Endothelial cell of umbilical vein (primary cell): ENCODE measurements around the gene DHRS1. TPM values are rescaled to one million over a fixed set of nuclear protein-coding genes. Genes with fewer than 3 reads are reported as not detected.
A peak's percentile ranks its signal among the peaks of the same experiment; 100 is the strongest.

Experiments
- BruUV-seq: library from RNA; stranded (reverse); fragments of 400-500 nt; replicated peaks from 2 replicates; lab custom pipeline; 2021; lab: Mats Ljungman, UMichigan
- CTCF ChIA-PET: fragments of 300-600, 350-600 bp; sonication (Branson Sonifier 250); formaldehyde crosslinking; loops from one replicate; lab custom pipeline; 2021; ENCODE audit warnings: antibody characterized with exemption, inconsistent platforms; lab: Charles Lee
- POLR2A ChIA-PET: fragments of 300-600, 350-600 bp; sonication (Branson Sonifier 250); formaldehyde crosslinking; loops from one replicate; lab custom pipeline; 2021; ENCODE audit warnings: antibody characterized with exemption, inconsistent platforms; lab: Charles Lee
- DNase-seq: peaks from one replicate; pipeline ENCODE4 v3.0.0-alpha.2; 2011; ENCODE audit warnings: low read depth, low spot score
- FAIRE-seq: peaks from 2 replicates; lab custom pipeline; 2011; peaks lifted over from hg19 to GRCh38; lab: Jason Lieb, UNC
- H2AFZ ChIP-seq: 2 replicates; pipeline ENCODE4 v1.6.0; 2012; ENCODE audit warnings: low read depth, low read length, control low read depth, inconsistent platforms
- H3K27ac ChIP-seq: 2 replicates; pipeline ENCODE4 v1.5.1; 2011; ENCODE audit warnings: low read depth, mild to moderate bottlenecking, control low read depth, low read length, moderate library complexity; ENCODE audit not compliant: insufficient read depth
- H3K27me3 ChIP-seq, 2 experiments: 2 replicates each; pipeline versions ENCODE4 v1.6.0 to v1.6.1; 2011; ENCODE audit warnings: low read length in 2 of 2, mixed read lengths in 1 of 2; ENCODE audit not compliant: control insufficient read depth in 2 of 2, insufficient read depth in 2 of 2
- H3K36me3 ChIP-seq, 2 experiments: 2 replicates in 1 of 2; 3 replicates in 1 of 2; pipeline ENCODE4 v1.5.1; 2011; ENCODE audit warnings: low read length in 2 of 2, mild to moderate bottlenecking in 1 of 2, moderate library complexity in 1 of 2; ENCODE audit not compliant: control insufficient read depth in 2 of 2, insufficient read depth in 2 of 2; ENCODE audit errors: extremely low read depth in 1 of 2
- H3K4me1 ChIP-seq: 3 replicates; pipeline ENCODE4 v1.5.1; 2011; ENCODE audit warnings: mild to moderate bottlenecking, low read length; ENCODE audit not compliant: control insufficient read depth, insufficient read depth; ENCODE audit errors: extremely low read depth
- H3K4me2 ChIP-seq: 2 replicates; pipeline ENCODE4 v1.6.1; 2011; ENCODE audit warnings: low read length, control low read depth, mixed read lengths; ENCODE audit not compliant: insufficient read depth
- H3K4me3 ChIP-seq, 3 experiments: fragments of 200-600 bp in 1 of 3; sonication (generic), shearing (Covaris generic) in 1 of 3; replicated peaks in 1 of 3; 2 replicates each; pipeline ENCODE4 v1.5.1; 2011 to 2016; ENCODE audit warnings: control low read depth in 3 of 3, low read length in 3 of 3, mild to moderate bottlenecking in 2 of 3, inconsistent platforms in 1 of 3, low read depth in 1 of 3, moderate library complexity in 1 of 3; ENCODE audit not compliant: insufficient read depth in 1 of 3
- H3K79me2 ChIP-seq: 2 replicates; pipeline ENCODE4 v1.6.0; 2012; ENCODE audit warnings: low read length, inconsistent platforms; ENCODE audit not compliant: control insufficient read depth, insufficient read depth
- H3K9ac ChIP-seq: replicated peaks from 2 replicates; pipeline ENCODE3; 2011; ENCODE audit warnings: low read length, control low read depth; ENCODE audit not compliant: insufficient read depth; ENCODE audit errors: extremely low read depth
- H3K9me1 ChIP-seq: replicated peaks from 3 replicates; pipeline ENCODE4 v1.6.0; 2011; ENCODE audit warnings: mild to moderate bottlenecking, low read length; ENCODE audit not compliant: control insufficient read depth, insufficient read depth; ENCODE audit errors: extremely low read depth
- H3K9me3 ChIP-seq: replicated peaks from 2 replicates; pipeline ENCODE4 v1.5.1; 2012; ENCODE audit warnings: low read length, inconsistent platforms; ENCODE audit not compliant: control insufficient read depth, insufficient read depth
- H4K20me1 ChIP-seq: replicated peaks from 2 replicates; pipeline ENCODE3; 2011; ENCODE audit warnings: mild to moderate bottlenecking, low read length; ENCODE audit not compliant: control insufficient read depth, insufficient read depth; ENCODE audit errors: extremely low read depth
- EZH2 ChIP-seq: IDR thresholded peaks from 2 replicates; pipeline ENCODE4 v1.6.1; 2012; ENCODE audit warnings: borderline replicate concordance, low read depth, mild to moderate bottlenecking, moderate library complexity, low read length, inconsistent platforms; ENCODE audit not compliant: severe bottlenecking
- FOS ChIP-seq: IDR thresholded peaks from 2 replicates; pipeline ENCODE4 v1.6.1; 2011; ENCODE audit warnings: mild to moderate bottlenecking, low read length, moderate library complexity, borderline replicate concordance; ENCODE audit not compliant: insufficient read depth
- POLR2A ChIP-seq: IDR thresholded peaks from 2 replicates; pipeline ENCODE4 v1.6.1; 2012; ENCODE audit warnings: low read depth, mild to moderate bottlenecking, control low read depth, low read length
- POLR2AphosphoS5 ChIP-seq: IDR thresholded peaks from 2 replicates; pipeline ENCODE4 v1.6.1; 2012; ENCODE audit warnings: low read depth, mild to moderate bottlenecking, control low read depth, low read length, moderate library complexity; ENCODE audit not compliant: insufficient read depth
- dilution Hi-C: fragments of 300-500 bp; cut with MboI; formaldehyde crosslinking; loops from one replicate; pipeline ENCODE4 v1.15.0; 2019; ENCODE audit warnings: low sequenced_read_pairs; ENCODE audit not compliant: extremely low pct_ligation_motif_present
- intact Hi-C: fragments of 100-400 bp; cut with micrococcal nuclease; formaldehyde crosslinking; loops from one replicate; pipeline ENCODE4 v1.10.0; 2022
- polyA plus RNA-seq, 4 experiments: library from polyadenylated mRNA; depleted of rRNA in 3 of 4; stranded (reverse) in 3 of 4; unstranded in 1 of 4; fragments of >200 nt; gene quantifications; 2 replicates each; pipeline versions ENCODE4 v1.2.1 to v1.2.3, GENCODE V29; 2011 to 2012; ENCODE audit warnings: missing spikeins in 1 of 4
- total RNA-seq: library from RNA; stranded (reverse); gene quantifications from 2 replicates; pipeline ENCODE4 v1.2.3, GENCODE V29; 2021
- TF ChIP-seq, protein P1 (sequence below): IDR thresholded peaks from 2 replicates; pipeline ENCODE4 v1.6.1; 2011; ENCODE audit not compliant: insufficient read depth, insufficient read length

DHRS1 gene
- total and polyA plus RNA-seq, 2 donors (not counting 3 experiments of a cell fraction or from before 2014, with no cell fraction given): 18.0 to 69.5 TPM

DNA sequence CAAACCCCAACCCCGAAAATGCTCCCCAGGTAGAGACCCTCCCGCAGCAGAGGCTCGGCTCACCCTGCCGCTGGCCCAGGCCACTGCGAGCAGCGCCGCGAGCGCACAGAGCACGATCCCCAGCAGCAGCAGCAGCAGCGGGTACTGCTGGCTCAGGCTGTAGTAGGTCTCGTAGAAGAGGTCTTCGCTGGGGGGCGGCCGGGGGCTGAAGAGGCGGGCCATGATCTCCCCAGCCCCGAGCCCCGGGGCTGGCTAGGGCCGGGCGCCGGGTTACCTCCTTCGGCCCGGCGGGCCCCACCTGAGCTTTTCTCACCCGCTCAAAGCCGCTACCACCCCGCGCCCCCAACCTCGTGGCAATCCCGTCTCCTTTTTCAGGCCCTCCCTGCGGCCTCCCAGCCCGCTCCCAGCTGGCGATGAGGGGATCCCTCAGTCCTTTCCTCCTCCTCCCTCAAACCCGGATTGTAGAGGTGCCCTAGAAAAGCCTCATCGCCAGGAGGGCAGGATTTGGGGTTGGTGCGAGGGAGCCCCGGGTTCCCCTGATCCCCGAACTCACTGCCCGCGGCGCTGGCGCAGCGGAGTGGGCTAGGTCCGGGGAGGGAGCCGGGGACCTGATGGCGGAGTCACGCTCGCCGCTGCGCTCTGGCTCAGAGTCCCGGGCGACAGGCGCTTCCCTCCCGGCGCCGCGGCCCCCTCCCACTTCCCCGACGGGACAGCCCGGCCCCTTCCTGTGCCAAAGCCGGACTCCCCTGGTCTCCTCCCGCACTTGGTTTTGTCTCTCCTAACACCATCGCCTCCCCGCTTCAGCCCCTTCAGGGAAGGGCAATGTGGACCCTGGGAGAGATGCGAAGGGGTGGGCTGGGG lies 35.1 kb upstream of the DHRS1 start, which contains the start of gene ADCY4:
Gene ADCY4 (minus strand): TSS at position 641 of the 861 bp plus-strand sequence. CDS start 419 bp downstream, at position 222.
- intact Hi-C loops: loop anchor here (1.0 to 2.0 kb wide), 3 partner anchors 31 to 78 kb away; no protein-coding TSS in a partner anchor
- Histone ChIP-seq H3K27ac (peak within 1 kb of the TSS; percentile 59), H4K20me1 (no peaks in the 10 kb centered on the region), H3K79me2 (no peaks in the 10 kb centered on the region), H3K9me3 (no peaks in the 10 kb centered on the region), H3K27me3 (no peaks in the 10 kb centered on the region), H2AFZ (peak within 1 kb of the TSS; percentile 83), H3K9me1 (no peaks in the 10 kb centered on the region), H3K9ac (peak within 1 kb of the TSS; percentile 80), H3K4me2 (peak within 1 kb of the TSS; percentile 89), H3K4me3 (peak within 1 kb of the TSS; percentile 45 to 83 (median 70)), H3K36me3 (peaks cover 0 to 5% of the 10 kb centered on the region in 2 experiments), H3K4me1 (peaks cover 32% of the 10 kb centered on the region)
- POLR2A ChIA-PET: interaction anchor here (1.1 to 3.1 kb wide), 2 partner anchors 96 to 101 kb away, joined by 7 to 32 read pairs; partner anchors contain the start of genes CBLN3 and KHNYN
- dilution Hi-C loops: no loop called here
- CTCF ChIA-PET: interaction anchor here (1.3 to 20.1 kb wide), 19 partner anchors 11 to 107 kb away, joined by 4 to 811 read pairs (median 28); partner anchors contain the start of genes CBLN3, CIDEB, KHNYN and LTB4R
- FAIRE-seq: peak; percentile 85
- no TSS peak for BruUV-seq
- TF ChIP-seq POLR2AphosphoS5: peak; percentile 82
- TF ChIP-seq, protein P1, sequence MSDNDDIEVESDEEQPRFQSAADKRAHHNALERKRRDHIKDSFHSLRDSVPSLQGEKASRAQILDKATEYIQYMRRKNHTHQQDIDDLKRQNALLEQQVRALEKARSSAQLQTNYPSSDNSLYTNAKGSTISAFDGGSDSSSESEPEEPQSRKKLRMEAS: no peak
- TF ChIP-seq POLR2A: peak; percentile 91
- no peak for TF ChIP-seq FOS
- no peak for TF ChIP-seq EZH2
- DNase-seq: peak; percentile 50
